Heart left ventricle (tissue), 13 donors: ENCODE data around the gene KRTAP10-5.

Source experiments
- POLR2A ChIP-seq, 2 donors: fragments of 450-650 bp; IDR thresholded peaks; one replicate each; pipeline ENCODE4 v1.6.1; 2017; ENCODE audit warnings: antibody characterized with exemption in 2 of 2, mild to moderate bottlenecking in 2 of 2, moderate library complexity in 2 of 2
- TF ChIP-seq, protein P1 (sequence below), 12 donors: fragments of 200-600 bp; sonication (generic) in 4 of 12; IDR thresholded peaks; one replicate each; pipeline versions ENCODE4 v1.5.0 to v1.8.0; 2018 to 2022; ENCODE audit warnings: antibody characterized with exemption in 12 of 12, mild to moderate bottlenecking in 5 of 12
- donor health status: ischemic (EF 13 %, LVEDD 7.1; RV severe dilation, severe dysfunction).
- donor health status: DM: no; HTN: yes; CAD: no.
- donor health status: DM: no; HTN: no; CAD: no.
- donor health status: ischemic (EF 25% LVEDD 6.9; RV normal size, moderate dysfunction).
- donor health status: ischemic (EF 25% LVEDD 5.7; RV mildly dilated, moderate dysfunction).
- donor health status: ischemic (EF 35%, LVEDD 5.7; RV mildly dilated, moderate dysfunction).
- donor health status: nonischemic (EF 11% LVEDD 7.7; RV severe dilation, severe dysfunction).
- donor health status: DM: yes; HTN: yes; CAD: no.
- donor health status: PGD.
- donor health status: ischemic (EF 29% LVEDD 5.4; RV normal size, mild dysfunction).
- donor health status: nonischemic (EF 23%, LVEDD 6.1; RV moderate dilation, normal function).

DNA sequence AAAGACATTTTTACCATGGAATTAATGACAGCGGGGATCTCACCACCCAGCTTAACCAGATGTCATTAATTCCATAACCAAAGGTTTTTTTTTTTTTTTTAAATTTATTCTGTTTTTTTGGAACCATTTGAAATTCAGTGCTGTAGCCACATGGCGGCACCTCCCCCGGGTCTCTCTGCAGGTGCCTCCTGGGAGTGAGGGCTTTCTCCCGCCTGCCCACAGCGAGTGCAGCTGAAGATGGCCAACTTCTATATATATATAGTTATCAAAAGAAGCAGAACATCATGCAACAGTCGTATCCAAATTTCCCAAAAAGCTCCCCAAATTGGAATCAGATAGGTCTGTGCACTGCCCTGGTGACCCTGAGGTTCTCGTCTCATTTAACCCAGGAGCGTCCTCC is 35.1 kb upstream of the KRTAP10-5 start:
- TF ChIP-seq, protein P1, sequence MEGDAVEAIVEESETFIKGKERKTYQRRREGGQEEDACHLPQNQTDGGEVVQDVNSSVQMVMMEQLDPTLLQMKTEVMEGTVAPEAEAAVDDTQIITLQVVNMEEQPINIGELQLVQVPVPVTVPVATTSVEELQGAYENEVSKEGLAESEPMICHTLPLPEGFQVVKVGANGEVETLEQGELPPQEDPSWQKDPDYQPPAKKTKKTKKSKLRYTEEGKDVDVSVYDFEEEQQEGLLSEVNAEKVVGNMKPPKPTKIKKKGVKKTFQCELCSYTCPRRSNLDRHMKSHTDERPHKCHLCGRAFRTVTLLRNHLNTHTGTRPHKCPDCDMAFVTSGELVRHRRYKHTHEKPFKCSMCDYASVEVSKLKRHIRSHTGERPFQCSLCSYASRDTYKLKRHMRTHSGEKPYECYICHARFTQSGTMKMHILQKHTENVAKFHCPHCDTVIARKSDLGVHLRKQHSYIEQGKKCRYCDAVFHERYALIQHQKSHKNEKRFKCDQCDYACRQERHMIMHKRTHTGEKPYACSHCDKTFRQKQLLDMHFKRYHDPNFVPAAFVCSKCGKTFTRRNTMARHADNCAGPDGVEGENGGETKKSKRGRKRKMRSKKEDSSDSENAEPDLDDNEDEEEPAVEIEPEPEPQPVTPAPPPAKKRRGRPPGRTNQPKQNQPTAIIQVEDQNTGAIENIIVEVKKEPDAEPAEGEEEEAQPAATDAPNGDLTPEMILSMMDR (IDR thresholded peaks at IDR 0.05) = no peak
- TF ChIP-seq POLR2A (IDR thresholded peaks at IDR 0.05) = no peak
